NT2/D1 (cell line): ENCODE data around the gene FOXD2.

Source experiments
- DNase-seq: peaks from one replicate; pipeline ENCODE4 v3.0.0-alpha.2; 2011; ENCODE audit warnings: low read depth, low spot score
- H3K27me3 ChIP-seq: 2 replicates; pipeline ENCODE4 v1.6.0; 2011; ENCODE audit warnings: mild to moderate bottlenecking; ENCODE audit not compliant: insufficient read length, insufficient read depth
- H3K36me3 ChIP-seq: 2 replicates; pipeline ENCODE4 v1.6.1; 2011; ENCODE audit warnings: mild to moderate bottlenecking, low read length, mixed read lengths; ENCODE audit not compliant: insufficient read depth, insufficient read length
- H3K4me1 ChIP-seq: 2 replicates; pipeline ENCODE4 v1.5.1; 2011; ENCODE audit not compliant: insufficient read depth, insufficient read length
- H3K4me3 ChIP-seq: 2 replicates; pipeline ENCODE4 v1.5.1; 2011; ENCODE audit warnings: low read depth; ENCODE audit not compliant: insufficient read length
- H3K9ac ChIP-seq: 2 replicates; pipeline ENCODE4 v1.6.0; 2011; ENCODE audit warnings: low read depth; ENCODE audit not compliant: insufficient read length
- H3K9me3 ChIP-seq: 2 replicates; pipeline ENCODE4 v1.5.1; 2011; ENCODE audit warnings: mild to moderate bottlenecking, low read length; ENCODE audit not compliant: insufficient read depth
- SUZ12 ChIP-seq: IDR thresholded peaks from 2 replicates; pipeline ENCODE4 v1.6.1; 2011; ENCODE audit not compliant: insufficient read length, insufficient read depth; ENCODE audit errors: extremely low read depth
- YY1 ChIP-seq: IDR thresholded peaks from 2 replicates; pipeline ENCODE4 v1.6.1; 2011; ENCODE audit not compliant: insufficient read length, insufficient read depth
- ZNF274 ChIP-seq: IDR thresholded peaks from 2 replicates; pipeline ENCODE4 v1.6.1; 2011; ENCODE audit warnings: mild to moderate bottlenecking, low read depth, low read length

FOXD2 gene

GRCh38 chr1:47417170-47418044 lies 20.4 kb upstream of the FOXD2 start:
- Histone ChIP-seq H3K27me3 (peaks cover 70% of the 10 kb centered on the region), H3K9ac (peak overlapping the region; percentile 51), H3K4me3 (peak overlapping the region; percentile 37), H3K9me3 (no peaks in the 10 kb centered on the region), H3K36me3 (no peaks in the 10 kb centered on the region), H3K4me1 (peaks cover 3% of the 10 kb centered on the region)
- no peak for DNase-seq
- TF ChIP-seq SUZ12 (no peak), ZNF274 (no peak), YY1 (no peak)

GRCh38 chr1:47418122-47418521 lies 19.7 kb upstream of the FOXD2 start:
- no peaks in the 10 kb centered on the region for H3K9me3 ChIP-seq
- TF ChIP-seq ZNF274, result no peak
- TF ChIP-seq SUZ12, result no peak
- TF ChIP-seq YY1, result no peak
- no peaks in the 10 kb centered on the region for H3K4me1 ChIP-seq
- H3K36me3 ChIP-seq, result no peaks in the 10 kb centered on the region
- no peak overlapping the region for H3K9ac ChIP-seq
- DNase-seq, result no peak
- H3K4me3 ChIP-seq, result no peak overlapping the region
- H3K27me3 ChIP-seq, result peaks cover 70% of the 10 kb centered on the region

GRCh38 chr1:47418681-47419325 lies 19.0 kb upstream of the FOXD2 start:
- TF ChIP-seq SUZ12, result no peak
- no peak for TF ChIP-seq ZNF274
- no peak for TF ChIP-seq YY1

GRCh38 chr1:47420547-47420946 lies 17.3 kb upstream of the FOXD2 start:
- H3K9ac ChIP-seq, result no peak overlapping the region
- H3K9me3 ChIP-seq, result no peaks in the 10 kb centered on the region
- H3K4me1 ChIP-seq, result no peaks in the 10 kb centered on the region
- no peak for DNase-seq
- no peak overlapping the region for H3K4me3 ChIP-seq
- peaks cover 52% of the 10 kb centered on the region for H3K27me3 ChIP-seq
- no peak for TF ChIP-seq ZNF274
- TF ChIP-seq YY1, result no peak
- TF ChIP-seq SUZ12, result no peak
- H3K36me3 ChIP-seq, result no peaks in the 10 kb centered on the region

More at GRCh38 chr1:47418681-47419325, 19.0 kb upstream of the FOXD2 start:
- Histone ChIP-seq H3K27me3 (peaks cover 69% of the 10 kb centered on the region), H3K4me1 (no peaks in the 10 kb centered on the region), H3K9me3 (no peaks in the 10 kb centered on the region), H3K36me3 (no peaks in the 10 kb centered on the region), H3K4me3 (no peak overlapping the region), H3K9ac (no peak overlapping the region)
- DNase-seq, result no peak

- no peak overlapping the region for H3K4me3 ChIP-seq
- H3K9ac ChIP-seq, result no peak overlapping the region
- H3K9me3 ChIP-seq, result no peaks in the 10 kb centered on the region
- DNase-seq, result no peak
- no peaks in the 10 kb centered on the region for H3K36me3 ChIP-seq
- no peak for TF ChIP-seq YY1
- TF ChIP-seq ZNF274, result no peak
- no peak for TF ChIP-seq SUZ12
- peaks cover 19% of the 10 kb centered on the region for H3K27me3 ChIP-seq
- H3K4me1 ChIP-seq, result no peaks in the 10 kb centered on the region
Measured at GRCh38 chr1:47423872-47424271, 14.0 kb upstream of the FOXD2 start.

GRCh38 chr1:47424336-47424982 lies 13.4 kb upstream of the FOXD2 start:
- Histone ChIP-seq H3K4me3 (no peak overlapping the region), H3K27me3 (peaks cover 13% of the 10 kb centered on the region), H3K4me1 (no peaks in the 10 kb centered on the region), H3K36me3 (no peaks in the 10 kb centered on the region), H3K9ac (no peak overlapping the region), H3K9me3 (no peaks in the 10 kb centered on the region)
- TF ChIP-seq ZNF274 (no peak), YY1 (no peak), SUZ12 (no peak)
- peak; percentile 87 for DNase-seq

- TF ChIP-seq ZNF274, result no peak
- TF ChIP-seq SUZ12, result no peak
- TF ChIP-seq YY1, result no peak
- peaks cover 27% of the 10 kb centered on the region for H3K9me3 ChIP-seq
- H3K27me3 ChIP-seq, result peaks cover 42% of the 10 kb centered on the region
- H3K4me1 ChIP-seq, result peaks cover 14% of the 10 kb centered on the region
- DNase-seq, result no peak
- no peaks in the 10 kb centered on the region for H3K36me3 ChIP-seq
- no peak overlapping the region for H3K4me3 ChIP-seq
- no peak overlapping the region for H3K9ac ChIP-seq
Measured at GRCh38 chr1:47431534-47431933, 6.3 kb upstream of the FOXD2 start.
